Liver (tissue), 9 donors: ENCODE results near the gene ACBD3. TPM values are rescaled to one million over a fixed set of nuclear protein-coding genes. Genes with fewer than 3 reads are reported as not detected.

ENCODE experiments used
- DNase-seq: peaks from one replicate; pipeline ENCODE4 v3.0.0-alpha.2; 2017; ENCODE audit warnings: low spot score
- H3K27ac ChIP-seq, 2 donors: one replicate each; pipeline ENCODE4 v1.7.0; 2013; ENCODE audit warnings: inconsistent platforms in 2 of 2, low read length in 2 of 2, control low read depth in 1 of 2, low read depth in 1 of 2, mild to moderate bottlenecking in 1 of 2
- H3K27me3 ChIP-seq, 4 donors: one replicate each; pipeline versions ENCODE4 v1.6.1 to v1.7.0; 2013; ENCODE audit warnings: low read length in 3 of 4, inconsistent platforms in 1 of 4, mild to moderate bottlenecking in 1 of 4, moderate library complexity in 1 of 4; ENCODE audit not compliant: control insufficient read depth in 4 of 4, insufficient read depth in 4 of 4
- H3K36me3 ChIP-seq, 4 donors: one replicate each; pipeline versions ENCODE4 v1.6.1 to v1.7.0; 2013; ENCODE audit warnings: low read length in 3 of 4, mild to moderate bottlenecking in 3 of 4, low read depth in 1 of 4, moderate library complexity in 1 of 4; ENCODE audit not compliant: control insufficient read depth in 4 of 4, insufficient read depth in 3 of 4
- H3K4me1 ChIP-seq, 4 donors: one replicate each; pipeline versions ENCODE4 v1.6.1 to v1.7.0; 2013; ENCODE audit warnings: low read length in 3 of 4, mild to moderate bottlenecking in 3 of 4, moderate library complexity in 1 of 4; ENCODE audit not compliant: control insufficient read depth in 4 of 4, insufficient read depth in 4 of 4
- H3K4me3 ChIP-seq, 3 donors: one replicate each; pipeline versions ENCODE4 v1.6.1 to v1.7.0; 2013; ENCODE audit warnings: low read length in 3 of 3, control low read depth in 1 of 3, low read depth in 1 of 3, mild to moderate bottlenecking in 1 of 3
- H3K9ac ChIP-seq, 2 donors: one replicate each; pipeline ENCODE4 v1.7.0; 2013; ENCODE audit warnings: low read length in 2 of 2, mild to moderate bottlenecking in 2 of 2, moderate library complexity in 2 of 2, control low read depth in 1 of 2, low read depth in 1 of 2
- H3K9me3 ChIP-seq, 4 donors: one replicate each; pipeline versions ENCODE4 v1.6.1 to v1.7.0; 2013; ENCODE audit warnings: low read length in 3 of 4; ENCODE audit not compliant: control insufficient read depth in 4 of 4
- GABPA ChIP-seq, 2 donors: IDR thresholded peaks in 1 of 2; conservative IDR thresholded peaks in 1 of 2; 2 replicates each; pipeline ENCODE4 v1.6.1; 2016; ENCODE audit warnings: antibody characterized with exemption in 2 of 2, mild to moderate bottlenecking in 1 of 2, moderate library complexity in 1 of 2
- HNF4A ChIP-seq, 2 donors: conservative IDR thresholded peaks; 2 replicates each; pipeline ENCODE4 v1.6.1; 2016; ENCODE audit warnings: antibody characterized with exemption in 2 of 2, mild to moderate bottlenecking in 2 of 2
- JUND ChIP-seq, 2 donors: IDR thresholded peaks; 2 replicates each; pipeline ENCODE4 v1.6.1; 2016; ENCODE audit warnings: antibody characterized with exemption in 2 of 2
- NR2F2 ChIP-seq: IDR thresholded peaks from 2 replicates; pipeline ENCODE4 v1.6.1; 2016; ENCODE audit warnings: antibody characterized with exemption
- RAD21 ChIP-seq, 2 donors: IDR thresholded peaks; 2 replicates each; pipeline ENCODE4 v1.6.1; 2016; ENCODE audit warnings: antibody characterized with exemption in 2 of 2, mild to moderate bottlenecking in 2 of 2
- RXRA ChIP-seq, 2 donors: IDR thresholded peaks; 2 replicates each; pipeline ENCODE4 v1.6.1; 2017 to 2018; ENCODE audit warnings: antibody characterized with exemption in 2 of 2, mild to moderate bottlenecking in 1 of 2
- YY1 ChIP-seq: IDR thresholded peaks from 2 replicates; pipeline ENCODE4 v1.6.1; 2016; ENCODE audit warnings: antibody characterized with exemption, mild to moderate bottlenecking
- WGBS: extraction: QIAGEN DNeasy Blood & Tissue Kit; methylation state at CpG from one replicate; pipeline ENCODE4 v1.1.7; 2013; 5-methylcytosine and 5-hydroxymethylcytosine counted together
- polyA plus RNA-seq, 2 donors: library from polyadenylated mRNA; stranded (reverse) in 1 of 2; unstranded in 1 of 2; fragments of 200-250 nt in 1 of 2; fragments of >200 nt in 1 of 2; fragmentation: Nextera tagmentation in 1 of 2; extraction: Ambion mirVana in 1 of 2; gene quantifications; one replicate each; pipeline versions ENCODE4 v1.2.1 to v1.2.3, GENCODE V29; 2013 to 2015
- total RNA-seq, 2 donors: library from RNA; depleted of rRNA; stranded (reverse); fragments of >200 nt; gene quantifications; one replicate each; pipeline ENCODE4 v1.2.3, GENCODE V29; 2014
- TF ChIP-seq, protein P1 (sequence below): IDR thresholded peaks from 2 replicates; pipeline ENCODE4 v1.6.1; 2016; ENCODE audit warnings: antibody characterized with exemption
- TF ChIP-seq, protein P2 (sequence below): fragments of 150-350 bp; IDR thresholded peaks from 2 replicates; pipeline ENCODE4 v1.5.1; 2017; ENCODE audit warnings: improper control_type of control experiment, low read depth, low read length; ENCODE audit not compliant: missing input control
- TF ChIP-seq, protein P3 (sequence below): IDR thresholded peaks from 2 replicates; pipeline ENCODE4 v1.6.1; 2016; ENCODE audit warnings: antibody characterized with exemption
- TF ChIP-seq, protein P4 (sequence below): IDR thresholded peaks from 2 replicates; pipeline ENCODE4 v1.6.1; 2016; ENCODE audit warnings: antibody characterized with exemption
- donor health status: healthy.
- donor health status: healthy.
- donor health status: healthy.
- donor health status: healthy.
- donor health status: healthy.

ACBD3 gene
- total and polyA plus RNA-seq, 4 donors: 9.0 to 26.9 (median 14.1) TPM

DNA sequence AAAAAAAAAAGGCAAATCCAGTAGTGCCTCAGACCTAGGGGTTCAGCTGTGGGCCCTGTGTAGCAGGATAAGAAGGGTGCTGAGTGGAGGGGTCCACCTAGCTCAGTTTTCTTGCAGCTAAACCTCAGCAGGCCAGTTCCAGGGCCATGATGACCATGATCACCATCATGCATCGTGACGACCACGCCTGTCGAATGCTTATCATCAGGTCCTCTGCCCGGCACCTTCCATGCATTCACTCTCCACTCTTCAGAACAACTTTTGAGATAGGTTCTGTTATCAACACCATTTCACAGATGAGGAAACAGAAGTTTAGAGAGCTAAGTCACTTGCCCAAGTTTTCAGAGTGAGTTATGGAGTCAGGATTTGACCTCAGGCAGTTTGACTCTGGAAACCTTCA is 54.9 kb downstream of the ACBD3 start (continued):
- TF ChIP-seq, protein P1, sequence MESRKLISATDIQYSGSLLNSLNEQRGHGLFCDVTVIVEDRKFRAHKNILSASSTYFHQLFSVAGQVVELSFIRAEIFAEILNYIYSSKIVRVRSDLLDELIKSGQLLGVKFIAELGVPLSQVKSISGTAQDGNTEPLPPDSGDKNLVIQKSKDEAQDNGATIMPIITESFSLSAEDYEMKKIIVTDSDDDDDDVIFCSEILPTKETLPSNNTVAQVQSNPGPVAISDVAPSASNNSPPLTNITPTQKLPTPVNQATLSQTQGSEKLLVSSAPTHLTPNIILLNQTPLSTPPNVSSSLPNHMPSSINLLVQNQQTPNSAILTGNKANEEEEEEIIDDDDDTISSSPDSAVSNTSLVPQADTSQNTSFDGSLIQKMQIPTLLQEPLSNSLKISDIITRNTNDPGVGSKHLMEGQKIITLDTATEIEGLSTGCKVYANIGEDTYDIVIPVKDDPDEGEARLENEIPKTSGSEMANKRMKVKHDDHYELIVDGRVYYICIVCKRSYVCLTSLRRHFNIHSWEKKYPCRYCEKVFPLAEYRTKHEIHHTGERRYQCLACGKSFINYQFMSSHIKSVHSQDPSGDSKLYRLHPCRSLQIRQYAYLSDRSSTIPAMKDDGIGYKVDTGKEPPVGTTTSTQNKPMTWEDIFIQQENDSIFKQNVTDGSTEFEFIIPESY: no peak

DNA sequence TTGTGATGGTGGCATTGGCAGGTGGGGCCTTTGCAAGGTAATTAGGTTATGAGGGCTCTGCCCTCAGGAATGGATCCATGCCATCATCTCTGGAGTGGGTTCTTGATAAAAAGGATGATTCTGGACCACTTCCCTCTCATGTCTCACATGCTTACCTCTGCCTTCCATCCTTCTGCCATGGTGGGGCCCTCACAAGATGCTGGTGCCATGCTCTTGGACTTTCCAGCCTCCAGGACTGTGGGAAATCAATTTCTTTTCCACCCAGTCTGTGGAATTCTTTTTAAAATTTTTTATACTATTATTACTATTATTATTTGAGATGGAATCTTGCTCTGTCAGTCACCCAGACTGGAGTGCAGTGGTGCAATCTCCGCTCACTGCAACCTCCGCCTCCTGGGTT is 57.3 kb downstream of the ACBD3 start:
- H3K4me1 ChIP-seq: peaks cover 0 to 10% (median 3%) of the 10 kb centered on the region in 4 donors

DNA sequence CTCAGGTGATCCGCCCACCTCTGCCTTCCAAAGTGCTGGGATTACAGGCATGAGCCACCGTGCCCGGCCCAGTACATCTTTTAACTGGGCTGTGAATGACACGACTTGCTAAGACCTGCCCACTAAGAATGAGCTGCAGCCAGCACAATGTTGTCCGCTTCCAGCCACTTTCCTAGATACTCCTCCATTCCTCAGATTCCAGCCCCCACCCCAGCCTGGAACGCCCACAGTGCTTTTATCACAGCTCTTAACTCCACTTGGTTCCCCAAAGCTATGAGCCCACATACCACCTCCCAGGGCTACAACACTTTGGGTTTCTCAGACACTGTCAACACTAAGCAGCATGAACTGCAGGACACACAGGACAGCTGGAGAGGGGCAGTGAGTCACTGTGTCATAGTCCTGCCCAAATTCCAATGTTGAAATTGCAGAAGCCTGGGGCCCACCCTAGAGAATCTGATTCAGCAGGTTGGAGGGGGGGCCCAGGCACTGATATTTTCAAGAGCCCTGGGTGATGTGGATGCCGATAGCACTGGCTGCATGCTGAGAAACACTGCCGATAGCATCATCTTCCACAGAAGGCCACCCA is 58.0 kb downstream of the ACBD3 start:
- Histone ChIP-seq H3K4me1 (peaks cover 0 to 10% (median 2%) of the 10 kb centered on the region in 4 donors), H3K4me3 (no peak overlapping the region), H3K9me3 (no peaks in the 10 kb centered on the region), H3K9ac (no peak overlapping the region), H3K27ac (no peak overlapping the region), H3K36me3 (no peaks in the 10 kb centered on the region), H3K27me3 (no peaks in the 10 kb centered on the region)
- no peak for TF ChIP-seq JUND (IDR thresholded peaks at IDR 0.05)
- TF ChIP-seq, protein P2, sequence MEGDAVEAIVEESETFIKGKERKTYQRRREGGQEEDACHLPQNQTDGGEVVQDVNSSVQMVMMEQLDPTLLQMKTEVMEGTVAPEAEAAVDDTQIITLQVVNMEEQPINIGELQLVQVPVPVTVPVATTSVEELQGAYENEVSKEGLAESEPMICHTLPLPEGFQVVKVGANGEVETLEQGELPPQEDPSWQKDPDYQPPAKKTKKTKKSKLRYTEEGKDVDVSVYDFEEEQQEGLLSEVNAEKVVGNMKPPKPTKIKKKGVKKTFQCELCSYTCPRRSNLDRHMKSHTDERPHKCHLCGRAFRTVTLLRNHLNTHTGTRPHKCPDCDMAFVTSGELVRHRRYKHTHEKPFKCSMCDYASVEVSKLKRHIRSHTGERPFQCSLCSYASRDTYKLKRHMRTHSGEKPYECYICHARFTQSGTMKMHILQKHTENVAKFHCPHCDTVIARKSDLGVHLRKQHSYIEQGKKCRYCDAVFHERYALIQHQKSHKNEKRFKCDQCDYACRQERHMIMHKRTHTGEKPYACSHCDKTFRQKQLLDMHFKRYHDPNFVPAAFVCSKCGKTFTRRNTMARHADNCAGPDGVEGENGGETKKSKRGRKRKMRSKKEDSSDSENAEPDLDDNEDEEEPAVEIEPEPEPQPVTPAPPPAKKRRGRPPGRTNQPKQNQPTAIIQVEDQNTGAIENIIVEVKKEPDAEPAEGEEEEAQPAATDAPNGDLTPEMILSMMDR: no peak
- TF ChIP-seq, protein P3, sequence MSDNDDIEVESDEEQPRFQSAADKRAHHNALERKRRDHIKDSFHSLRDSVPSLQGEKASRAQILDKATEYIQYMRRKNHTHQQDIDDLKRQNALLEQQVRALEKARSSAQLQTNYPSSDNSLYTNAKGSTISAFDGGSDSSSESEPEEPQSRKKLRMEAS: no peak
- TF ChIP-seq, protein P4, sequence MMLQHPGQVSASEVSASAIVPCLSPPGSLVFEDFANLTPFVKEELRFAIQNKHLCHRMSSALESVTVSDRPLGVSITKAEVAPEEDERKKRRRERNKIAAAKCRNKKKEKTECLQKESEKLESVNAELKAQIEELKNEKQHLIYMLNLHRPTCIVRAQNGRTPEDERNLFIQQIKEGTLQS: no peak
- 90% methylated on average over 8 of the region's 8 CpGs for WGBS
- DNase-seq: no peak

More for the DNA sequence above, 57.3 kb downstream of the ACBD3 start:
- TF ChIP-seq RXRA (IDR thresholded peaks at IDR 0.05) (no peak), RAD21 (IDR thresholded peaks at IDR 0.05) (no peak), HNF4A (conservative IDR thresholded peaks at IDR 0.05) (no peak), YY1 (no peak), NR2F2 (no peak), GABPA (IDR thresholded peaks at IDR 0.05 in 1 of 2, conservative IDR thresholded peaks at IDR 0.05 in 1 of 2) (no peak)
- H3K27ac ChIP-seq: no peak overlapping the region
- H3K9ac ChIP-seq: no peak overlapping the region
- no peaks in the 10 kb centered on the region for H3K9me3 ChIP-seq
- no peak overlapping the region for H3K4me3 ChIP-seq
- WGBS: 100% methylated on average over 2 of the region's 2 CpGs
- no peaks in the 10 kb centered on the region for H3K36me3 ChIP-seq
- DNase-seq: no peak
- H3K27me3 ChIP-seq: no peaks in the 10 kb centered on the region
